Measurements from ENCODE around the gene GNS.

GNS gene

DNA sequence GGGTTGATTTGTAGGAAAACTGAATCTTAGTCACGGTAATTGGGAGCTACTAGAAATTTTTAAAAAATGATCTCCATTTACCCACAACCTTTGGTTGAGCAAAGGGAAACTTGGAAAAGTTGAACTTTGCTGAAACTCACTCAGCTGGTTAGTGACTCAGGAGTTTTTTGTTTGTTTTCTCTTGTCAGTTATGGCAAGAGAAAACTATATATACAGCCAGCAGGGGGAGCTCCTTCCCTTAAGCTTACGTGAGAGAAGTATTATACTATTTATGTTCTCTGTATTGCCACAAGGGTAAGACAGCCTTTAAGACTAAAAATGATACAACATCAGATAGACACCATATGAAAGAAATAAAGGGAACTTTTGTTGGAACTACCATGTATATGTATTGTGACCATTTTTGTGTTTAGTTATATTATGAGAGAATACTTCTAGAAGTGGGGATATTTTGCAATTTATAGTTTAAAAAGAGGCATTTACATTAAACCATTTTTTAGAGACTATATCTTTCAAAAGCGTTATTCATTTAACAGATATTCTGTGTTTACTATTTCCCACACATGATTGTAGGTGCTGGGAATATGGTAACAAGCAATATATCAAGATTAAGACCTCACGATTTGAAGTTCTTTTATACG lies 37.1 kb upstream of the GNS start:
- Histone ChIP-seq H3K9me3 (ENCODE audit: control insufficient read depth in 2 of 2, low read length in 2 of 2) (no peaks in the 10 kb centered on the region), H3K27ac (ENCODE audit: low read depth in 2 of 2, low read length in 2 of 2) (no peak overlapping the region), H3K9ac (ENCODE audit: low read depth in 1 of 2, low read length in 2 of 2) (no peak overlapping the region), H3K27me3 (ENCODE audit: control insufficient read depth in 2 of 2, insufficient read depth in 2 of 2, low read length in 2 of 2) (no peaks in the 10 kb centered on the region), H3K36me3 (ENCODE audit: control insufficient read depth in 2 of 2, insufficient read depth in 2 of 2, low read length in 2 of 2) (no peaks in the 10 kb centered on the region), H3K4me1 (ENCODE audit: control insufficient read depth in 2 of 2, insufficient read depth in 2 of 2, low read length in 2 of 2) (peaks cover 0 to 4% of the 10 kb centered on the region in 2 donors), H3K4me3 (ENCODE audit: low read length in 2 of 2) (no peak overlapping the region)

DNA sequence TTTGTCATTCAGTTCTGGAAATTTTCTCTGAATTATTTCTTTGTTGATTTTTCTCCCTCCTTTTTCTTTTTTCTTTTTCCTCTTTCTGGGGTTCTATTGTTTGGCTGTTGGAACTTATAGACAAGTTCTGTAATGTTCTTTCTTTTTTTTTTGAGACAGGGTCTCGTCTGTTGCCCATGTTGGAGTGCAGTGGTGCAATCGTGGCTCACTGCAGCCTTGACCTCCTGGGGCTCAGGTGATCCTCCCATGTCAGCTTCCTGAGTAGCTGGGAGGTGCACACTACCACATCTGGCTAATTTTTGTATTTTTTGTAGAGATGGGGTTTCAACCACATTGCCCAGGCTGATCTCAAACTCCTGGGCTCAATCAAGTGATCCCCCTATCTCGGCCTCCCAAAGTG lies 35.1 kb upstream of the GNS start:
- Histone ChIP-seq H3K27ac (ENCODE audit: low read depth in 2 of 2, low read length in 2 of 2) (no peak overlapping the region), H3K4me3 (ENCODE audit: low read length in 2 of 2) (no peak overlapping the region), H3K36me3 (ENCODE audit: control insufficient read depth in 2 of 2, insufficient read depth in 2 of 2, low read length in 2 of 2) (no peaks in the 10 kb centered on the region), H3K27me3 (ENCODE audit: control insufficient read depth in 2 of 2, insufficient read depth in 2 of 2, low read length in 2 of 2) (no peaks in the 10 kb centered on the region), H3K4me1 (ENCODE audit: control insufficient read depth in 2 of 2, insufficient read depth in 2 of 2, low read length in 2 of 2) (peaks cover 0 to 4% of the 10 kb centered on the region in 2 donors), H3K9ac (ENCODE audit: low read depth in 1 of 2, low read length in 2 of 2) (no peak overlapping the region), H3K9me3 (ENCODE audit: control insufficient read depth in 2 of 2, low read length in 2 of 2) (no peaks in the 10 kb centered on the region)

DNA sequence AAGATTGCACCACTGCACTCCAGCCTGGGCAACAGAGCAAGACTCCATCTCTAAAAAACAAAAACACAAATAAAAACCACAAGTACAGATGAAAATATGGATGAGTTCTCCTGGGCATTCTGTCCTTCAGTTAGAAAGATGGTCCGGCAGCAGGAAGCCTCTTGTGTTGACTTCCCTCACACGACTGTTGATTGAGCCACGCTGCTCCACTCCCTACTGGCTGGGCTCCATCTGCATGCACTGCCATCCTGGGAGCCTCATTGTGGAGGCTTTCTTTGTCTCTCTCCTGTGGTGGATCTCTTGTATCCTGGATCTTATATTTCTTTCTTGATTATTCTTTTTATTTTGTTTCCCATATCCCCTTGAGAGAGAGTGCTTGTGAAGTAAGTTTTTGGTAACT lies 34.4 kb upstream of the GNS start:
- Histone ChIP-seq H3K36me3 (ENCODE audit: control insufficient read depth in 2 of 2, insufficient read depth in 2 of 2, low read length in 2 of 2) (no peaks in the 10 kb centered on the region), H3K4me1 (ENCODE audit: control insufficient read depth in 2 of 2, insufficient read depth in 2 of 2, low read length in 2 of 2) (peaks cover 0 to 4% of the 10 kb centered on the region in 2 donors), H3K27me3 (ENCODE audit: control insufficient read depth in 2 of 2, insufficient read depth in 2 of 2, low read length in 2 of 2) (no peaks in the 10 kb centered on the region), H3K9ac (ENCODE audit: low read depth in 1 of 2, low read length in 2 of 2) (no peak overlapping the region), H3K4me3 (ENCODE audit: low read length in 2 of 2) (no peak overlapping the region), H3K27ac (ENCODE audit: low read depth in 2 of 2, low read length in 2 of 2) (no peak overlapping the region), H3K9me3 (ENCODE audit: control insufficient read depth in 2 of 2, low read length in 2 of 2) (no peaks in the 10 kb centered on the region)

DNA sequence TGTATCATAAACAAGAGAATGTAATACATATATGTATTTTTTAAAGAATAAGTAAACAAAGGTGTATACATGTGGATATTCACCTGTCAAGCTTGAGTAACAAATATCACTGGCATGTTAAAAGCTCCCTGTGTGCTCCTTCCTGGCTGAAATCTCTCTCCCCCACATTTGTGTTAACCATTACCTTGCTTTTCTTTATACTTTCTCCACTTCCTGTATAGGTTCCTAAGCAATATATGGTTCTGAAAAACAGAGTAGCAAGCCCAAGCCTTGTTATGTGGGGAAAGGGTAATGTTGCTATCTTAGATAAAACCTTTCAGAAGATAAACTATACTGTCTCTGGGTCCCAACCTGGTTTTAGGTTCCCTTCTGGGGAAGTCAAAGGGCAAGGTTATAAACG lies 32.9 kb upstream of the GNS start:
- H3K9me3 ChIP-seq (ENCODE audit: control insufficient read depth in 2 of 2, low read length in 2 of 2), result no peaks in the 10 kb centered on the region
- peaks cover 0 to 4% of the 10 kb centered on the region in 2 donors for H3K4me1 ChIP-seq (ENCODE audit: control insufficient read depth in 2 of 2, insufficient read depth in 2 of 2, low read length in 2 of 2)
- H3K9ac ChIP-seq (ENCODE audit: low read depth in 1 of 2, low read length in 2 of 2), result no peak overlapping the region
- no peak overlapping the region for H3K4me3 ChIP-seq (ENCODE audit: low read length in 2 of 2)
- H3K36me3 ChIP-seq (ENCODE audit: control insufficient read depth in 2 of 2, insufficient read depth in 2 of 2, low read length in 2 of 2), result no peaks in the 10 kb centered on the region
- no peaks in the 10 kb centered on the region for H3K27me3 ChIP-seq (ENCODE audit: control insufficient read depth in 2 of 2, insufficient read depth in 2 of 2, low read length in 2 of 2)
- H3K27ac ChIP-seq (ENCODE audit: low read depth in 2 of 2, low read length in 2 of 2), result no peak overlapping the region

DNA sequence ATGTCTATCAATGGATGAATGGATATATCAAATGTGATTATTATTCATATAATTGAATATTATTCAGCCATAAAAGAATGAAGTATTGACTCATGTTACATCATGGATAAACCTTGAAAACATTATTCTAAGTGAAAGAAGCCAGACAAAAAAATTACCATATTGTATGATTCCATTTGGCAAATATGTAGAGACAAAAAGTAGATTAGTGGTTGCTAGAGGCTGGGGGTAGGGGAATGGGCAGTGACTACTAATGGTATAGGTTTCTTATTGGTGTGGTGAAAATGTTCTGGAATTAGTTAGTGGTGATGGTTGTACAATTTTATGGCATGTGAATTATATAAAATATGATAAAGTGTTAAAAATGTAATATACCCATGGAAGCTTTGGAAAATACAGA lies 31.8 kb upstream of the GNS start:
- Histone ChIP-seq H3K27ac (ENCODE audit: low read depth in 2 of 2, low read length in 2 of 2) (no peak overlapping the region), H3K4me1 (ENCODE audit: control insufficient read depth in 2 of 2, insufficient read depth in 2 of 2, low read length in 2 of 2) (peaks cover 0 to 2% of the 10 kb centered on the region in 2 donors)

DNA sequence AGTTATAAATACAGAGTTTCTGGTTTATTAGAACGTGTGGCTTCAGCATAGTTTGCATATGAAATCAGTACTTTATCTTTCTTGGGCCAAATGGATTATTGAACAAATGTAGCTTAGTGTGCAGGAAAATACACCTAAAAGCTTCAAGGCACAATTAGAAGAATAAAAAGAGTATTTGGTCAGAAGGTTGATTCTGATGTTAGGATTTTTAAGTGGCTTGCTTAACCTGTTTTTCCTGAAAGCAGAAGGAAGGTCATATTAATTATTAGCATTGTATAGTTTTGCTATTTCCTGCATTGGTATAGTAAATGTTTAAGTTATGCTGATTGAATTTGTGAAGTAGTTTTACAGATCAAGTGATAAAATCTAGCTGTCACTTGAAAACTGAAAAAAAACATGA lies 31.0 kb upstream of the GNS start:
- no peak overlapping the region for H3K9ac ChIP-seq (ENCODE audit: low read depth in 1 of 2, low read length in 2 of 2)
- H3K27me3 ChIP-seq (ENCODE audit: control insufficient read depth in 2 of 2, insufficient read depth in 2 of 2, low read length in 2 of 2), result no peaks in the 10 kb centered on the region
- H3K4me3 ChIP-seq (ENCODE audit: low read length in 2 of 2), result no peak overlapping the region
- no peaks in the 10 kb centered on the region for H3K36me3 ChIP-seq (ENCODE audit: control insufficient read depth in 2 of 2, insufficient read depth in 2 of 2, low read length in 2 of 2)
- no peaks in the 10 kb centered on the region for H3K9me3 ChIP-seq (ENCODE audit: control insufficient read depth in 2 of 2, low read length in 2 of 2)
- no peaks in the 10 kb centered on the region for H3K4me1 ChIP-seq (ENCODE audit: control insufficient read depth in 2 of 2, insufficient read depth in 2 of 2, low read length in 2 of 2)
- no peak overlapping the region for H3K27ac ChIP-seq (ENCODE audit: low read depth in 2 of 2, low read length in 2 of 2)

More for the DNA sequence above, 31.8 kb upstream of the GNS start:
- no peak overlapping the region for H3K4me3 ChIP-seq (ENCODE audit: low read length in 2 of 2)
- H3K9ac ChIP-seq (ENCODE audit: low read depth in 1 of 2, low read length in 2 of 2), result no peak overlapping the region
- no peaks in the 10 kb centered on the region for H3K27me3 ChIP-seq (ENCODE audit: control insufficient read depth in 2 of 2, insufficient read depth in 2 of 2, low read length in 2 of 2)
- H3K9me3 ChIP-seq (ENCODE audit: control insufficient read depth in 2 of 2, low read length in 2 of 2), result no peaks in the 10 kb centered on the region
- H3K36me3 ChIP-seq (ENCODE audit: control insufficient read depth in 2 of 2, insufficient read depth in 2 of 2, low read length in 2 of 2), result no peaks in the 10 kb centered on the region

DNA sequence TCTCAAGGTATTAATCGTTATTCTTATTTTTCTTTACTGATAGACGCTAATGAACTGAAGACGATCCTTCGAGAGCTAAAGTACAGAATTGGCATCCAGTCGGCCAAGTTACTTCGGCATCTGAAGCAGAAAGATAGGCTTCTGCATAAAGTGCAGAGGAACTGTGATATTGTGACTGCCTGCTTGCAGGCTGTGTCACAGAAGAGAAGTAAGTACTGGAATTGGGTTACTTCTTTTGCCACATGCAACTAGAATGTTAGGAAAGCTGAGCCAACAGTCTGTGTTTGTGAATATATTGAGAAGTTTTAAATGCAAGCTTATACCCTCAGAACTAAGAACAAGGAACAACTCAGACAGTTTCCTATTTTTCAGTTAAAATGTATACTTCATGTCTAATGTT lies 26.6 kb upstream of the GNS start:
- H3K4me3 ChIP-seq (ENCODE audit: low read length in 2 of 2), result no peak overlapping the region

DNA sequence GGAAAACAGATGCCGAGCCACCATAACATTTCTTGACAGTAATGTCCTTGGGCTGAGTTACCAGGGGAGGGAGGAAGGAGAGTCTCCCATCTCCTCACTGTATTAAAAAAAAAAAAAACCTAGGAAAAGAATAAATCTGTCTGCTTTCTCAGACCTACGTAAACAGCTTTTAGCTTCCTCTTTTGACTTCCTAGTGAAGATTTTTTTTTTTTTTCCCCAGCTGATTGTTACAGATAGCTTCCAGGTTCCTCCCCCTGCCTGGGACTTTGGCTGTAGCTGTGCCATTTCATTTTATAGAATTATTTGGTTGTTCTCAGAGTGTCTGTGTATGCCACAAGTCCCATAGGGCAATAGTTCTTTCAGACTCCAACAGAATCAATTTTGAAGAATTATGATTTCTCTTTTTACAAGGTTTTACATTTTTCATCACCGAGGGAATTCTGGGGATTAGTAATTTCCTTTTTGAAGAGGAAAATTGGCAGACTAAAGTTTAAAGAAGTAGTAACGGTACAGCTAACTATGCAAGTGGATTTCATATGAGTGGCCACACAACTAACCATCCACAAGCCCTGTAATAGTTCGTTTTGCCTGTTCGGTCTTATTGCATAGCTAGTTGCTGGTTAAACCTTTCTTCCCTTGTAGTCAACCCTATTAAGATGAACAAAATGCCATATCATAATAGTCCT lies 23.1 kb upstream of the GNS start:
- Histone ChIP-seq H3K36me3 (ENCODE audit: control insufficient read depth in 2 of 2, insufficient read depth in 2 of 2, low read length in 2 of 2) (no peaks in the 10 kb centered on the region), H3K9ac (ENCODE audit: low read depth in 1 of 2, low read length in 2 of 2) (peak overlapping the region in 1 of 2 donors; percentile 67), H3K4me1 (ENCODE audit: control insufficient read depth in 2 of 2, insufficient read depth in 2 of 2, low read length in 2 of 2) (peaks cover 5 to 12% of the 10 kb centered on the region in 2 donors), H3K27ac (ENCODE audit: low read depth in 2 of 2, low read length in 2 of 2) (peak overlapping the region in 1 of 2 donors; percentile 51), H3K4me3 (ENCODE audit: low read length in 2 of 2) (peak overlapping the region; percentile 63 to 77), H3K27me3 (ENCODE audit: control insufficient read depth in 2 of 2, insufficient read depth in 2 of 2, low read length in 2 of 2) (no peaks in the 10 kb centered on the region), H3K9me3 (ENCODE audit: control insufficient read depth in 2 of 2, low read length in 2 of 2) (no peaks in the 10 kb centered on the region)

More for the DNA sequence above, 26.6 kb upstream of the GNS start:
- H3K27me3 ChIP-seq (ENCODE audit: control insufficient read depth in 2 of 2, insufficient read depth in 2 of 2, low read length in 2 of 2), result no peaks in the 10 kb centered on the region
- H3K9me3 ChIP-seq (ENCODE audit: control insufficient read depth in 2 of 2, low read length in 2 of 2), result no peaks in the 10 kb centered on the region
- H3K9ac ChIP-seq (ENCODE audit: low read depth in 1 of 2, low read length in 2 of 2), result no peak overlapping the region
- H3K4me1 ChIP-seq (ENCODE audit: control insufficient read depth in 2 of 2, insufficient read depth in 2 of 2, low read length in 2 of 2), result peaks cover 0 to 3% of the 10 kb centered on the region in 2 donors
- no peaks in the 10 kb centered on the region for H3K36me3 ChIP-seq (ENCODE audit: control insufficient read depth in 2 of 2, insufficient read depth in 2 of 2, low read length in 2 of 2)
- H3K27ac ChIP-seq (ENCODE audit: low read depth in 2 of 2, low read length in 2 of 2), result no peak overlapping the region

DNA sequence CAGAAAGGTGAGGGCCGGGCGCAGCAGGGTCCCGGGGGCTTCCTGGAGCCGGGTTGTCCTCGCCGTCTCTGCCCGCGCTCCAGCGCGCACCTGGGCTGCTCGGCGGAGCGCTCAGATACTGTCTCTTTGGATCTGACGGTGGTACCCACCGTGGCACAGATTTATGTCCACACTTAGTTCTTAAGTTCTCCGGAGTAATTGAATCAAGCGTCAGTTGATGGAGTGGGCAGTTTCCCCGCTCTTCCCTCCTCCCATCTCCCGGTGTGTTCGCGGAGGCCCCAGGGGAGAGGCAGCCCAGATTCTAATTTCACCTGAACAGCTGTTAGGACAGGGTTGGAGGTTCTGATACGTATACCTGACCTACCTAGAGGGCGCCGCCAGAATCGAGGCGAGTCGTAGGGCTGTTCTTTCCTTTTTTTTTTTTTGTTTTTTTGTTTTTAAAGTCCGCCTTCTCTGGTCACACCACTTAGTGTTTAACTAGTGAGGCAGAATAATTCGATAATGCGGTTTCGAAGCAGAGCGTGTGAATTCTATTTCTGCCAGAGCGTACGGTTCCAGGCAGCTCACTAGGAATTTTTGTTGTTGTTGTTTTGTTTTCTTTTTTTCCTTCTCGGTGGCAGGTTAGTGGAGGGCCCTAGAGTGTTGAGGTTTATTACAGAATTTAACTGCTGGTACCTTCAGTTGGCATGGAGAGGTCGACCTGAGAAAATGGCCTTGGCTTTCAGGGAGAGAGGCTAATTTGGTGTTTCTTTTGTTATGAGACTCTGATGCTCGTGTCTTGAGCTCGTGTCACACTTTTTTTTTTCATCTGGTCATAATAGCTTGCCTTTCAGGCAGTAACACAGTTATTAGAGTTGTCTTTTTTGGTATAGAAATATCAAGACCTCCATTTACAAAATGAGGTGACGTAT lies 22.3 kb upstream of the GNS start:
- H3K4me1 ChIP-seq (ENCODE audit: control insufficient read depth in 2 of 2, insufficient read depth in 2 of 2, low read length in 2 of 2), result peaks cover 5 to 12% of the 10 kb centered on the region in 2 donors
- peak overlapping the region; percentile 52 to 67 for H3K9ac ChIP-seq (ENCODE audit: low read depth in 1 of 2, low read length in 2 of 2)
- H3K4me3 ChIP-seq (ENCODE audit: low read length in 2 of 2), result peak overlapping the region; percentile 63 to 77
- H3K36me3 ChIP-seq (ENCODE audit: control insufficient read depth in 2 of 2, insufficient read depth in 2 of 2, low read length in 2 of 2), result no peaks in the 10 kb centered on the region
- H3K27ac ChIP-seq (ENCODE audit: low read depth in 2 of 2, low read length in 2 of 2), result peak overlapping the region in 1 of 2 donors; percentile 84
- no peaks in the 10 kb centered on the region for H3K27me3 ChIP-seq (ENCODE audit: control insufficient read depth in 2 of 2, insufficient read depth in 2 of 2, low read length in 2 of 2)
- no peaks in the 10 kb centered on the region for H3K9me3 ChIP-seq (ENCODE audit: control insufficient read depth in 2 of 2, low read length in 2 of 2)

Data from mucosa of rectum (tissue), 2 donors.